ENCODE data around the gene IFNAR1. TPM values are rescaled to one million over a fixed set of nuclear protein-coding genes. Genes with fewer than 3 reads are reported as not detected.
A peak's percentile ranks its signal among the peaks of the same experiment; 100 is the strongest.

IFNAR1 gene
- total RNA-seq, 3 donors from 2014 or later, result 21.1 to 33.9 (median 30.8) TPM

DNA sequence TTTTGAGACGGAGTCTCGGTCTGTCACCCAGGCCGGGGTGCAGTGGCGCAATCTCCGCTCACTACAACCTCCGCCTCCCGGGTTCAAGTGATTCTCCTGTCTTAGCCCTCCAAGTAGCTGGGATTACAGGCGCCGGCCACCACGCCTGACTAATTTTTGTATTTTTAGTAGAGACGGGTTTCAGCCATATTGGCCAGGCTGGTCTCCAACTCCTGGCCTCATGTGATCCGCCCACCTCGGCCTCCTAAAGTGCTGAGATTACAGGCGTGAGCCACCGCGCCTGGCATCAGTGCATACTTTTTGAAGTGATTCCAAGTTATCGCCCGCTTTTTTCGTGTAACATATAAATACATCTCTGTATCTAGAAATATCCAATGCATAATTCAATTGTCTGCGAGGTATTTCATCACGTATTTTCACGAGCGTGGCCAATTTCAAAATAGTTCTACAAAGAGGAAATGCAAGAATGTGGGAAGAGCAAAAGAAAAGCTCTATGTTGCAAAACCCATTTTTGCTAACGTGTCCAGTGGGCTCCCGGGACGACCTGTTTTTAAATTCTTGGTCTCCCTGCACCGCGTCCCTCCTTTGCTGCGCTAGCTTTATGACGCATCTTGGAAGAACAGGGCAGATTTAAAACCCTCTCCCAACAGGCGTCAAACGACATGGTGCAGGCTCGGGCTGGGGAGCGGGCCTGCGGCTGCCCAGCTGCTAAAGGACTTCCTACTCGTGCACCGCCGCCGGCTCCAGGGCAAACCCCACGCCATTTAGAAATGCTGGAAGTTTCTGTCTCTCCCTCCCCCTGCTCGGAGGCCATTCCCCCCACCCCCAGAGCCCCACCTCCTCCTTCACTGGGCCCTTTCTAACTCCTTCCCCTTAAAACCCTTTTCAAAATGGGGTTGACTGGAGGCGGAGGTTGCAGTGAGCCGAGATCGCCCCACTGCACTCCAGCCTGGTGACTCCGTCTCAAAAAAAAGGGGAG is 77.5 kb downstream of the IFNAR1 start:
- DNase-seq, result no peak
- H3K4me1 Mint-ChIP-seq (ENCODE audit: low read depth), result peaks cover 44% of the 10 kb centered on the region
- peaks cover 5% of the 10 kb centered on the region for H3K36me3 Mint-ChIP-seq (ENCODE audit: insufficient read depth)
- H3K27me3 Mint-ChIP-seq (ENCODE audit: low read depth), result peaks cover 9% of the 10 kb centered on the region
- no peaks in the 10 kb centered on the region for H3K9me3 Mint-ChIP-seq
- peak; percentile 19 to 20 for ATAC-seq
- peak overlapping the region; percentile 73 for H3K4me3 Mint-ChIP-seq

DNA sequence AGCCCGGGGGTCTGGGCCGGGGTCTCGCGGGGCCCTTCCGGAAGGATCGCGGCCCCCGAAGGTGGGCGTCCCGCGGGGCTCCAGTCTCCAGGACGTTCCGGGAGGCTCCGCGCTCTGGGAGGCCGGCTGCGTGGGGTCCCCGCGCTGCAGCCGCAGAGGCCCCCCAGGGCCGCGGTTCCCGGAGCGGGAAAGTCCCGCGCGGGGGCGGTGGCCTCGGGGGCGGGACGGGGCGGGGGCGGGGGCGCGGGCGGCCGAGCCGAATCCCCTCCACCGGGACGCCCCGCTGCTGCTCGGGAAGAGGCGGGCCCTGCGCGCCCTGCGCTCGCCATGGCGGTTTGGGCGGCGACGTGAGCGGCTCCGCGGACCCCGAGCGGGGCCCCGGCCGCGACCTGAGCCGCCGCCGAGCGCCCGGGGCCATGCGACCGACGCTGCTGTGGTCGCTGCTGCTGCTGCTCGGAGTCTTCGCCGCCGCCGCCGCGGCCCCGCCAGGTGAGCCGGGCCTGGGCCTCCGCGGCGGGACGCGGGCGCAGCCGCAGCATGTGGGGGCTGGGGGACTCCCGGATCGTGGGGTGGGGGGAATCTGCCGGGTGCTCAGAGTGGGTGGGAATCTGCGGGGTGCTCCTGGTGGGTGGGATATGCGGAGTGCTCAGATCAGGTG is 78.5 kb downstream of the IFNAR1 start, which contains the start of gene IFNGR2:
TSS of gene IFNGR2 (plus strand) at position 286 of the 658 bp plus-strand sequence. CDS start at position 417, 131 bp downstream.
- Mint-ChIP-seq H3K27me3 (ENCODE audit: low read depth) (peaks cover 6% of the 10 kb centered on the region), H3K9me3 (no peaks in the 10 kb centered on the region), H3K4me1 (ENCODE audit: low read depth) (peaks cover 46% of the 10 kb centered on the region)

DNA sequence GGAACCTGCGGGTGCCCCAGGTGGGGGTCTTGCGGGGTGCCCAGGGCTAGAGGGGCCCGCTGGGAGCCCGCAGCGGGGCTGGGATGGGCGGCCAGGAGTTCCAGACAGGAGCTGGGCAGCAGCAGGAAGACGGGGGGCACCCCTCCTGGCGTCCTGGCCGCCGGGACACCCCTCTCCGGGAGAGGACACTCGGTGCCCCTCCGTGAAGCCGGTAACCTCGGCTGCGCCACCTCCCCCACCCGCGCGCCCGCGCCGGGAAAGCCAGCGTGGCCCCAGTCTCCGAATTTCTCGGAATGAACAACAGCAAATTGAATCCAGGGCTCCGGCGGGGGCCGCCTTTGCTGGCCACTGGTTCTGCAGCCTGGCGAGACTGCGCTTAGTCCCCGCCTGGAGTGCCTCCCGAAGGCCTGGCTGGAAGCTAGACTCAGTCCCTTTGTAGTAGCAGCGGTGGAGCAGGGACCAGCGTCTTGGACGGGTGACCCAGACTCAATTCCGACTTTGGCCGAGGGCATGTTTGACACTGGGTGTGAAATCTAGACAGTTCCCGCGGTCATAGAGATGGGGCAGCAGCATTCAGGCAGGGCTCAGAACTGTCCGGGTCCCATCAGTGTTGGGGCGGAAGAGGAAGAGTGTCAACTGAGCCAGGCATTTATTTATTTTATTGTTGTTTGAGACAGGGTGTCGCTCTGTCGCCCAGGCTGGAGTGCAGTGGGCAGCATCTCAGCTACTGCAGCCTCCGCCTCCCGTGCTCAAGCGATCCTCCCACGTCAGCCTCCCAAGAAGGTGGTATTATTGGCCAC is 79.2 kb downstream of the IFNAR1 start:
- Mint-ChIP-seq H3K4me3 (peak overlapping the region; percentile 93), H3K9me3 (no peaks in the 10 kb centered on the region), H3K27me3 (ENCODE audit: low read depth) (peaks cover 6% of the 10 kb centered on the region), H3K36me3 (ENCODE audit: insufficient read depth) (peaks cover 5% of the 10 kb centered on the region), H3K4me1 (ENCODE audit: low read depth) (peaks cover 51% of the 10 kb centered on the region)
- ATAC-seq (peak; percentile 23 to 47), DNase-seq (peak; percentile 33)

More for the DNA sequence above, 78.5 kb downstream of the IFNAR1 start, which contains the start of gene IFNGR2:
- ATAC-seq (peak; percentile 64 to 71), DNase-seq (peak; percentile 58)
- H3K4me3 Mint-ChIP-seq, result peak within 1 kb of the TSS; percentile 93
- peaks cover 5% of the 10 kb centered on the region for H3K36me3 Mint-ChIP-seq (ENCODE audit: insufficient read depth)

DNA sequence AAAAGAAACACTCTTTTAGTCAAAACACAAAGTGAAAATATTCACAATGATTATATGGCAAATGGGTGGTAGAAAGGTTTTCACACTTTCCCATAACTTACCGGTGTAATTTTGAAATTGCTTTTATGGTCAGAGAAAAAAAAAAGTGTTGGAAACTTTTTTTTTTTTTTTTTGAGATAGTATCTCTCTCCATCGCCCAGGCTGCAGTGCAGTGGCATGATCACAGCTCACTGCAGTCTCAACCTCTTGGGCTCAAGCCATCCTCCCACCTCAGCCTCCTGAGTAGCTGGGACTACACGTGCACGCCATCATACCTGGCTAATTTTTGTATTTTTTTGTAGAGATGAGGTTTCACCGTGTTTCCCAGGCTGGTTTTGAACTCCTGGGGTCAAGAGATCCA is 81.7 kb downstream of the IFNAR1 start:
- H3K9me3 Mint-ChIP-seq, result no peaks in the 10 kb centered on the region
- H3K27me3 Mint-ChIP-seq (ENCODE audit: low read depth), result peaks cover 9% of the 10 kb centered on the region
- no peak for DNase-seq
- H3K4me3 Mint-ChIP-seq, result peak overlapping the region; percentile 93
- peak in 1 of 2 donors; percentile 2 for ATAC-seq
- peaks cover 12% of the 10 kb centered on the region for H3K36me3 Mint-ChIP-seq (ENCODE audit: insufficient read depth)
- H3K4me1 Mint-ChIP-seq (ENCODE audit: low read depth), result peaks cover 57% of the 10 kb centered on the region

Other genes with a start within 250 kb of the IFNAR1 start
- gene IFNAR2, start 95.0 kb upstream of the IFNAR1 start, total RNA-seq, result 10 to 100 TPM; 13.9 to 20.2 (median 14.7) TPM
- gene IL10RB, start 58.6 kb upstream of the IFNAR1 start, total RNA-seq, result 10 to 100 TPM in 2 of 3 donors, 1 to 10 TPM in 1; 9.3 to 11.6 (median 10.2) TPM
- 10 to 100 TPM in 2 of 3 donors, 1 to 10 TPM in 1; 8.7 to 12.8 (median 10.5) TPM for gene IFNGR2, start 78.4 kb downstream of the IFNAR1 start, total RNA-seq
- gene TMEM50B, start 155.0 kb downstream of the IFNAR1 start, total RNA-seq, result 10 to 100 TPM; 14.5 to 18.4 (median 16.9) TPM
- under 1 TPM in 2 of 3 donors, not detected in 1; 0.11 to 0.16 TPM for gene DNAJC28, start 166.7 kb downstream of the IFNAR1 start, total RNA-seq
- gene GART, start 217.1 kb downstream of the IFNAR1 start, total RNA-seq, result 100 to 1,000 TPM; 244 to 274 (median 244) TPM
- gene SON, start 218.1 kb downstream of the IFNAR1 start, total RNA-seq, result 100 to 1,000 TPM; 322 to 350 (median 332) TPM

All from activated T-cell treated with anti-CD3 and anti-CD28 coated beads, Interleukin-2, amount 50 U/mL, for 4 hours (primary cell).